Endothelial cell of umbilical vein (primary cell): ENCODE measurements around the gene PDGFA. TPM values are rescaled to one million over a fixed set of nuclear protein-coding genes. Genes with fewer than 3 reads are reported as not detected.

Experiments
- BruUV-seq: library from RNA; stranded (reverse); fragments of 400-500 nt; replicated peaks from 2 replicates; lab custom pipeline; 2021; lab: Mats Ljungman, UMichigan
- CTCF ChIA-PET: fragments of 300-600, 350-600 bp; sonication (Branson Sonifier 250); formaldehyde crosslinking; loops from one replicate; lab custom pipeline; 2021; ENCODE audit warnings: antibody characterized with exemption, inconsistent platforms; lab: Charles Lee
- POLR2A ChIA-PET: fragments of 300-600, 350-600 bp; sonication (Branson Sonifier 250); formaldehyde crosslinking; loops from one replicate; lab custom pipeline; 2021; ENCODE audit warnings: antibody characterized with exemption, inconsistent platforms; lab: Charles Lee
- DNase-seq: peaks from one replicate; pipeline ENCODE4 v3.0.0-alpha.2; 2011; ENCODE audit warnings: low read depth, low spot score
- FAIRE-seq: peaks from 2 replicates; lab custom pipeline; 2011; peaks lifted over from hg19 to GRCh38; lab: Jason Lieb, UNC
- H2AFZ ChIP-seq: 2 replicates; pipeline ENCODE4 v1.6.0; 2012; ENCODE audit warnings: low read depth, low read length, control low read depth, inconsistent platforms
- H3K27ac ChIP-seq: 2 replicates; pipeline ENCODE4 v1.5.1; 2011; ENCODE audit warnings: low read depth, mild to moderate bottlenecking, control low read depth, low read length, moderate library complexity; ENCODE audit not compliant: insufficient read depth
- H3K27me3 ChIP-seq, 2 experiments: 2 replicates each; pipeline versions ENCODE4 v1.6.0 to v1.6.1; 2011; ENCODE audit warnings: low read length in 2 of 2, mixed read lengths in 1 of 2; ENCODE audit not compliant: control insufficient read depth in 2 of 2, insufficient read depth in 2 of 2
- H3K36me3 ChIP-seq, 2 experiments: 2 replicates in 1 of 2; 3 replicates in 1 of 2; pipeline ENCODE4 v1.5.1; 2011; ENCODE audit warnings: low read length in 2 of 2, mild to moderate bottlenecking in 1 of 2, moderate library complexity in 1 of 2; ENCODE audit not compliant: control insufficient read depth in 2 of 2, insufficient read depth in 2 of 2; ENCODE audit errors: extremely low read depth in 1 of 2
- H3K4me1 ChIP-seq: 3 replicates; pipeline ENCODE4 v1.5.1; 2011; ENCODE audit warnings: mild to moderate bottlenecking, low read length; ENCODE audit not compliant: control insufficient read depth, insufficient read depth; ENCODE audit errors: extremely low read depth
- H3K4me2 ChIP-seq: 2 replicates; pipeline ENCODE4 v1.6.1; 2011; ENCODE audit warnings: low read length, control low read depth, mixed read lengths; ENCODE audit not compliant: insufficient read depth
- H3K4me3 ChIP-seq, 3 experiments: fragments of 200-600 bp in 1 of 3; sonication (generic), shearing (Covaris generic) in 1 of 3; replicated peaks in 1 of 3; 2 replicates each; pipeline ENCODE4 v1.5.1; 2011 to 2016; ENCODE audit warnings: control low read depth in 3 of 3, low read length in 3 of 3, mild to moderate bottlenecking in 2 of 3, inconsistent platforms in 1 of 3, low read depth in 1 of 3, moderate library complexity in 1 of 3; ENCODE audit not compliant: insufficient read depth in 1 of 3
- H3K79me2 ChIP-seq: 2 replicates; pipeline ENCODE4 v1.6.0; 2012; ENCODE audit warnings: low read length, inconsistent platforms; ENCODE audit not compliant: control insufficient read depth, insufficient read depth
- H3K9ac ChIP-seq: replicated peaks from 2 replicates; pipeline ENCODE3; 2011; ENCODE audit warnings: low read length, control low read depth; ENCODE audit not compliant: insufficient read depth; ENCODE audit errors: extremely low read depth
- H3K9me1 ChIP-seq: replicated peaks from 3 replicates; pipeline ENCODE4 v1.6.0; 2011; ENCODE audit warnings: mild to moderate bottlenecking, low read length; ENCODE audit not compliant: control insufficient read depth, insufficient read depth; ENCODE audit errors: extremely low read depth
- H3K9me3 ChIP-seq: replicated peaks from 2 replicates; pipeline ENCODE4 v1.5.1; 2012; ENCODE audit warnings: low read length, inconsistent platforms; ENCODE audit not compliant: control insufficient read depth, insufficient read depth
- H4K20me1 ChIP-seq: replicated peaks from 2 replicates; pipeline ENCODE3; 2011; ENCODE audit warnings: mild to moderate bottlenecking, low read length; ENCODE audit not compliant: control insufficient read depth, insufficient read depth; ENCODE audit errors: extremely low read depth
- EZH2 ChIP-seq: IDR thresholded peaks from 2 replicates; pipeline ENCODE4 v1.6.1; 2012; ENCODE audit warnings: borderline replicate concordance, low read depth, mild to moderate bottlenecking, moderate library complexity, low read length, inconsistent platforms; ENCODE audit not compliant: severe bottlenecking
- FOS ChIP-seq: IDR thresholded peaks from 2 replicates; pipeline ENCODE4 v1.6.1; 2011; ENCODE audit warnings: mild to moderate bottlenecking, low read length, moderate library complexity, borderline replicate concordance; ENCODE audit not compliant: insufficient read depth
- GATA2 ChIP-seq: IDR thresholded peaks from 2 replicates; pipeline ENCODE4 v1.7.0; 2011; ENCODE audit warnings: low read depth, mild to moderate bottlenecking, moderate library complexity, mixed read lengths, low read length; ENCODE audit not compliant: insufficient read length, insufficient read depth
- JUN ChIP-seq: IDR thresholded peaks from 2 replicates; pipeline ENCODE4 v1.6.1; 2011; ENCODE audit warnings: borderline replicate concordance, low read depth; ENCODE audit not compliant: insufficient read length, insufficient read depth
- MYC ChIP-seq: IDR thresholded peaks from one replicate; pipeline ENCODE4 v1.6.1; 2011; ENCODE audit warnings: mild to moderate bottlenecking, low read depth, low read length
- POLR2A ChIP-seq: IDR thresholded peaks from 2 replicates; pipeline ENCODE4 v1.6.1; 2012; ENCODE audit warnings: low read depth, mild to moderate bottlenecking, control low read depth, low read length
- POLR2AphosphoS5 ChIP-seq: IDR thresholded peaks from 2 replicates; pipeline ENCODE4 v1.6.1; 2012; ENCODE audit warnings: low read depth, mild to moderate bottlenecking, control low read depth, low read length, moderate library complexity; ENCODE audit not compliant: insufficient read depth
- dilution Hi-C: fragments of 300-500 bp; cut with MboI; formaldehyde crosslinking; loops from one replicate; pipeline ENCODE4 v1.15.0; 2019; ENCODE audit warnings: low sequenced_read_pairs; ENCODE audit not compliant: extremely low pct_ligation_motif_present
- intact Hi-C: fragments of 100-400 bp; cut with micrococcal nuclease; formaldehyde crosslinking; loops from one replicate; pipeline ENCODE4 v1.10.0; 2022
- polyA plus RNA-seq, 4 experiments: library from polyadenylated mRNA; depleted of rRNA in 3 of 4; stranded (reverse) in 3 of 4; unstranded in 1 of 4; fragments of >200 nt; gene quantifications; 2 replicates each; pipeline versions ENCODE4 v1.2.1 to v1.2.3, GENCODE V29; 2011 to 2012; ENCODE audit warnings: missing spikeins in 1 of 4
- total RNA-seq: library from RNA; stranded (reverse); gene quantifications from 2 replicates; pipeline ENCODE4 v1.2.3, GENCODE V29; 2021
- TF ChIP-seq, protein P1 (sequence below), 2 donors: IDR thresholded peaks; 1 replicate in 1 of 2; 2 replicates in 1 of 2; pipeline ENCODE4 v1.5.1; 2011; ENCODE audit warnings: low read length in 2 of 2, mild to moderate bottlenecking in 2 of 2, moderate library complexity in 2 of 2, control low read depth in 1 of 2, inconsistent platforms in 1 of 2, low read depth in 1 of 2; ENCODE audit not compliant: insufficient read depth in 1 of 2; ENCODE audit errors: extremely low read depth in 1 of 2
- TF ChIP-seq, protein P2 (sequence below): IDR thresholded peaks from 2 replicates; pipeline ENCODE4 v1.6.1; 2011; ENCODE audit not compliant: insufficient read depth, insufficient read length

The PDGFA gene
- total and polyA plus RNA-seq, 2 donors (not counting 3 experiments of a cell fraction or from before 2014, with no cell fraction given): 17.4 to 62.4 TPM

DNA sequence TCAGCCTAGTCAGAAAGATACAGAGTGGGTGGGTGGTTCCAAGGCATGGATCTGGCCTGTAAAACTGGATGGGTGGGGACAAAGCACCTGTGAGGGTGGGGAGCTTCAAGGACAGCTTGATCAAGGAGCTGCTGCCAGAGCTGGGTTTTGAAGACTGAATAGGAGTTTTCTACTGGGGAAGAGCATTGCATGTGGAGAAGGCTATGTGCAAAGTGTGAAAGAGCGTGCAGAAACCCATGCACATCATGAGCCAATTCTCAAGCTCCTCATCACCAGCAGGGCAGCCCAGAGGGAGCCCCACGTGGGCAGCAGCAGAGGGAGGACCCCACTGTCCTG lies 58.6 kb downstream of the PDGFA start:
- BruUV-seq: no TSS peak
- H3K27ac ChIP-seq: peak overlapping the region; percentile 66
- no peaks in the 10 kb centered on the region for H3K9me1 ChIP-seq
- POLR2A ChIA-PET: interaction anchor here (1.4 kb wide), 1 partner anchor 11 kb away, joined by 4 read pairs; no protein-coding TSS in a partner anchor
- H3K4me3 ChIP-seq: no peak overlapping the region
- H3K36me3 ChIP-seq: no peaks in the 10 kb centered on the region
- no peak overlapping the region for H3K9ac ChIP-seq
- H3K27me3 ChIP-seq: no peaks in the 10 kb centered on the region
- CTCF ChIA-PET: interaction anchor here (0.7 to 2.3 kb wide), 7 partner anchors 11 to 176 kb away, joined by 3 to 14 read pairs (median 7); no protein-coding TSS in a partner anchor
- dilution Hi-C loops (no loop called here), intact Hi-C loops (loop anchor here (2.0 kb wide), 2 partner anchors 60 to 144 kb away; no protein-coding TSS in a partner anchor)
- no peaks in the 10 kb centered on the region for H3K9me3 ChIP-seq
- H3K4me2 ChIP-seq: peak overlapping the region; percentile 9
- no peak for FAIRE-seq
- no peaks in the 10 kb centered on the region for H4K20me1 ChIP-seq
- TF ChIP-seq, protein P1, sequence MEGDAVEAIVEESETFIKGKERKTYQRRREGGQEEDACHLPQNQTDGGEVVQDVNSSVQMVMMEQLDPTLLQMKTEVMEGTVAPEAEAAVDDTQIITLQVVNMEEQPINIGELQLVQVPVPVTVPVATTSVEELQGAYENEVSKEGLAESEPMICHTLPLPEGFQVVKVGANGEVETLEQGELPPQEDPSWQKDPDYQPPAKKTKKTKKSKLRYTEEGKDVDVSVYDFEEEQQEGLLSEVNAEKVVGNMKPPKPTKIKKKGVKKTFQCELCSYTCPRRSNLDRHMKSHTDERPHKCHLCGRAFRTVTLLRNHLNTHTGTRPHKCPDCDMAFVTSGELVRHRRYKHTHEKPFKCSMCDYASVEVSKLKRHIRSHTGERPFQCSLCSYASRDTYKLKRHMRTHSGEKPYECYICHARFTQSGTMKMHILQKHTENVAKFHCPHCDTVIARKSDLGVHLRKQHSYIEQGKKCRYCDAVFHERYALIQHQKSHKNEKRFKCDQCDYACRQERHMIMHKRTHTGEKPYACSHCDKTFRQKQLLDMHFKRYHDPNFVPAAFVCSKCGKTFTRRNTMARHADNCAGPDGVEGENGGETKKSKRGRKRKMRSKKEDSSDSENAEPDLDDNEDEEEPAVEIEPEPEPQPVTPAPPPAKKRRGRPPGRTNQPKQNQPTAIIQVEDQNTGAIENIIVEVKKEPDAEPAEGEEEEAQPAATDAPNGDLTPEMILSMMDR (IDR thresholded peaks at IDR 0.05; ENCODE audit: extremely low read depth in 1 of 2, insufficient read depth in 1 of 2, low read depth in 1 of 2, low read length in 2 of 2): no peak
- TF ChIP-seq POLR2A (no peak), GATA2 (no peak), FOS (no peak), EZH2 (no peak), MYC (no peak), POLR2AphosphoS5 (no peak), JUN (no peak)
- TF ChIP-seq, protein P2, sequence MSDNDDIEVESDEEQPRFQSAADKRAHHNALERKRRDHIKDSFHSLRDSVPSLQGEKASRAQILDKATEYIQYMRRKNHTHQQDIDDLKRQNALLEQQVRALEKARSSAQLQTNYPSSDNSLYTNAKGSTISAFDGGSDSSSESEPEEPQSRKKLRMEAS: no peak
- H3K79me2 ChIP-seq: no peaks in the 10 kb centered on the region
- peak; percentile 29 for DNase-seq
- peak overlapping the region; percentile 75 for H2AFZ ChIP-seq
- peaks cover 36% of the 10 kb centered on the region for H3K4me1 ChIP-seq
